Prostate gland (tissue), 2 donors: ENCODE results near the gene SLC22A16. TPM values are rescaled to one million over a fixed set of nuclear protein-coding genes. Genes with fewer than 3 reads are reported as not detected.

ENCODE experiments used
- DNase-seq: peaks from one replicate; pipeline ENCODE4 v3.0.0-alpha.2; 2019; ENCODE audit warnings: low spot score
- H3K27ac ChIP-seq, 2 donors: fragments of 200-600 bp; sonication (generic); 2 replicates each; pipeline ENCODE4 v1.5.1; 2017 to 2019
- H3K27me3 ChIP-seq: fragments of 200-600 bp; sonication (generic); replicated peaks from 2 replicates; pipeline ENCODE4 v1.5.1; 2019; ENCODE audit not compliant: insufficient read depth
- H3K36me3 ChIP-seq, 2 donors: fragments of 200-600 bp; sonication (generic); 1 replicate in 1 of 2; 2 replicates in 1 of 2; pipeline versions ENCODE4 v1.5.1 to v1.8.1; 2017 to 2019
- H3K4me1 ChIP-seq: fragments of 200-600 bp; sonication (generic); replicated peaks from 2 replicates; pipeline ENCODE4 v1.5.1; 2019
- H3K4me3 ChIP-seq, 2 donors: fragments of 200-600 bp; sonication (generic); 2 replicates each; pipeline ENCODE4 v1.5.1; 2017 to 2019
- H3K9me3 ChIP-seq: fragments of 200-600 bp; sonication (generic); 2 replicates; pipeline ENCODE4 v1.5.1; 2017
- POLR2A ChIP-seq: fragments of 450-650 bp; IDR thresholded peaks from one replicate; pipeline ENCODE4 v1.6.1; 2016; ENCODE audit warnings: antibody characterized with exemption, mild to moderate bottlenecking
- POLR2AphosphoS5 ChIP-seq: sonication (generic); formaldehyde crosslinking; IDR thresholded peaks from one replicate; pipeline ENCODE4 v1.6.1; 2017; ENCODE audit warnings: antibody characterized with exemption
- WGBS: methylation state at CpG from one replicate; pipeline ENCODE4 v1.1.5; 2018; 5-methylcytosine and 5-hydroxymethylcytosine counted together
- intact Hi-C: fragments of 100-400 bp; cut with DNase I; formaldehyde crosslinking; loops from one replicate; pipeline ENCODE4 v1.14.2; 2022
- total RNA-seq, 2 donors: library from RNA; depleted of rRNA; stranded (reverse); fragments of >200 nt; gene quantifications; one replicate each; pipeline ENCODE4 v1.1.0, GENCODE V29; 2016
- TF ChIP-seq, protein P1 (sequence below), 4 experiments: fragments of 200-600 bp in 2 of 4; fragments of 450-650 bp in 2 of 4; sonication (generic) in 2 of 4; IDR thresholded peaks; 1 replicate in 3 of 4; 2 replicates in 1 of 4; pipeline ENCODE4 v1.5.1; 2016 to 2019; ENCODE audit warnings: antibody characterized with exemption in 4 of 4, mild to moderate bottlenecking in 2 of 4, moderate library complexity in 2 of 4

Gene SLC22A16
- total RNA-seq, 2 donors from 2014 or later = 2.7 TPM; not detected in 1

DNA sequence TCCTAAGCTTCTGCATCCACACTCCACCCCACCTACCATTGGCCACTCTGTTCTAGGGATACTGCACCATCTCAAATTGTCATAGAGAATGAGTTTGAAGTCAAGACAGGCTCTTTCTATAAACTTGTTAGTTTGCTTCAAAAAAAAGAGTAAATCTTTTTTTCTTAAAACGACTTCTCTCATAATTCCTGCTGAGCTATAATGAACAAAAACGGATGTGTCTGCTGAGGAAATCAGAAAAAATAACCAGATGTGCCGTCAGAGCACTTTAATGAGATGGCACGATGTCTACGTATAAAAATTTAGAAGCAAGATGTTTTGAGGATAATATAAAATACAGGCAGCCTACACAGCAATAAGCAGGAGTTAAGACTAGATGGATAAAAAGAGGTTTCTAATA, 37.1 kb downstream of the SLC22A16 start:
- H3K27ac ChIP-seq = no peak overlapping the region
- no peaks in the 10 kb centered on the region for H3K4me1 ChIP-seq
- H3K36me3 ChIP-seq = no peaks in the 10 kb centered on the region
- TF ChIP-seq POLR2AphosphoS5 (no peak), POLR2A (no peak)
- TF ChIP-seq, protein P1, sequence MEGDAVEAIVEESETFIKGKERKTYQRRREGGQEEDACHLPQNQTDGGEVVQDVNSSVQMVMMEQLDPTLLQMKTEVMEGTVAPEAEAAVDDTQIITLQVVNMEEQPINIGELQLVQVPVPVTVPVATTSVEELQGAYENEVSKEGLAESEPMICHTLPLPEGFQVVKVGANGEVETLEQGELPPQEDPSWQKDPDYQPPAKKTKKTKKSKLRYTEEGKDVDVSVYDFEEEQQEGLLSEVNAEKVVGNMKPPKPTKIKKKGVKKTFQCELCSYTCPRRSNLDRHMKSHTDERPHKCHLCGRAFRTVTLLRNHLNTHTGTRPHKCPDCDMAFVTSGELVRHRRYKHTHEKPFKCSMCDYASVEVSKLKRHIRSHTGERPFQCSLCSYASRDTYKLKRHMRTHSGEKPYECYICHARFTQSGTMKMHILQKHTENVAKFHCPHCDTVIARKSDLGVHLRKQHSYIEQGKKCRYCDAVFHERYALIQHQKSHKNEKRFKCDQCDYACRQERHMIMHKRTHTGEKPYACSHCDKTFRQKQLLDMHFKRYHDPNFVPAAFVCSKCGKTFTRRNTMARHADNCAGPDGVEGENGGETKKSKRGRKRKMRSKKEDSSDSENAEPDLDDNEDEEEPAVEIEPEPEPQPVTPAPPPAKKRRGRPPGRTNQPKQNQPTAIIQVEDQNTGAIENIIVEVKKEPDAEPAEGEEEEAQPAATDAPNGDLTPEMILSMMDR (IDR thresholded peaks at IDR 0.05) = no peak
- H3K9me3 ChIP-seq = no peaks in the 10 kb centered on the region
- no peak for DNase-seq
- no peak overlapping the region for H3K4me3 ChIP-seq
- 37% methylated on average over 5 of the region's 5 CpGs for whole genome bisulfite sequencing
- no peaks in the 10 kb centered on the region for H3K27me3 ChIP-seq
- intact Hi-C loops = no loop called here

DNA sequence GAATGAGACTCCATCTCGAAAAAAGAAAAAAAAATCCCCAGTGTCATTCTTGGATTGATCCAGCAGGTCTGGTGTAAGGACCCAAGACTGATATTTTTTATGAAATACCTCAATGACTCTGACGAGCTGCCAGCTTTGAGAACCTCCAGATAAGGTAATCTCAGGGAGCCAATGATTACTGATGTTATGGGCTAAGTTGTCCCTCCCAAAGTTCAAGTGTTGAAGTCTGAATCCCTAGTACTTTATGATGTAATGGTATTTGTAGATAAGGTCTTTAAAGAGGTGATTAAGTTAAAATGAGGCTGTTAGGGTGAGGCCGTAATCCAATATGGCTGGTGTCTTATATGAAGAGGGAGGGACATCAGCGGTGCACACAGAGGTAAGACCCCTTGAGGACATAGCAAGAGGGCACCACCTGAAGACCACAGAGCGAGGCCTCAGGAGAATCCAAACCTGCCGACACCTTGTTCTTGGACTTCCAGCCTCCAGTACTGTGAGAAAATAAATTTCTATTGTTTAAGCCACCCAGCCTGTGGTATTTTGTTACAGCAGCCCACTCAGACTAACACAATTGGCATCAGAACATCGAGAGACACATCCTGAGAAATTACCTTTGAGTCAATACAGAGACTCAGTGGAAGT, 41.3 kb downstream of the SLC22A16 start:
- DNase-seq = no peak
- 94% methylated on average over 7 of the region's 7 CpGs for WGBS
- Histone ChIP-seq H3K4me1 (no peaks in the 10 kb centered on the region), H3K36me3 (no peaks in the 10 kb centered on the region), H3K27ac (no peak overlapping the region), H3K4me3 (no peak overlapping the region), H3K9me3 (no peaks in the 10 kb centered on the region), H3K27me3 (peaks cover 3% of the 10 kb centered on the region)
- intact Hi-C loops = no loop called here
- TF ChIP-seq POLR2A (no peak), POLR2AphosphoS5 (no peak)
- TF ChIP-seq, protein P1 (IDR thresholded peaks at IDR 0.05) = no peak

DNA sequence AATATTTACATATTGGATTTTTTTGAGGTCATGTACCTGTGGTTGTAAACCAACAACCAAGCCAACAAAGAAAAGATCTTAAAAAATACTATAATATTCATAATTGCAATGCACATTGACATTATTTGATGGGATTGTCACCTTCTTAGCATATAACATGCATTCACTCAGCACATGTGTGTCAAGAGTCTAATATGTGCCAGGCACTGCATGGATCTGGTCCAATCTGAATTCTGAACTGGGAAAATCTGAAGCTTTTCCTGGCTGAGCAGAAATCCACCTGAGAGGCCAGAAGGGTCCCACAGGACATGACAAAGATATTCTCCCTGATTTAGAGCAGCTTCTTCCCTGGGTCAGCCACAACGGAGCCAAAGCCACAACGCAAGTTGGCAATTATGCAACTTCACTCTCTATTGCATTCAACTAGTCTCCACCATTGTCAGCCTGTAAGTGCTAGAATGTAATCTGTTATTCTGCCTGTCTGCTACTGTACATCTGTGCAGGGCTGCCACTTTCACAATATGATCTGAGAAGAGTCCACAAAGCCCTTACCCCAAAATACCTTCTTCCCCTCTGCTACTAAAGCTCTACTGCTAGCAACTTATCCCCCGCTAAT, 44.0 kb downstream of the SLC22A16 start:
- Histone ChIP-seq H3K4me1 (no peaks in the 10 kb centered on the region), H3K27me3 (peaks cover 3% of the 10 kb centered on the region), H3K4me3 (no peak overlapping the region), H3K9me3 (no peaks in the 10 kb centered on the region), H3K27ac (no peak overlapping the region), H3K36me3 (no peaks in the 10 kb centered on the region)
- intact Hi-C loops = no loop called here
- 73% methylated on average over 3 of the region's 3 CpGs for WGBS
- no peak for DNase-seq
- TF ChIP-seq POLR2A = no peak
- no peak for TF ChIP-seq POLR2AphosphoS5
- TF ChIP-seq, protein P1 (IDR thresholded peaks at IDR 0.05) = no peak

DNA sequence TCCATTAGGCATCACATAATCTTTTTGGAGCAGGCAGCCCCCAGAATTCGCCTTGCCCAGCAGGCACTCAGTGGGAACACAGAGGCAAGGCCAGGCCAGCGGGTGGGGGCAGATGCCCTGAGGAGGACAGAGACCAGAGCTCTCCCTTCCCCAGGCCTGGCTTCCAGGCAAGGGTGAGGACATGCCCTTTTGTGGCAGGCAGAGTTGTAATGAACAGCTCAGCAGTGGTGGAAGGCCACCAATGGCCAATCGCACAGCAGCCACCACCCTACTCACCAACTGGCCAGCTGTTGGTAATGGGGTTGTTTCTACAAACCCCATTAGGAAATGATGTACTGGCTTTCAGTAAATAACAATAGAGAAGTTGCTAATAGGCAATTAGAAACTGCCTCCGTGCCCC, 45.7 kb downstream of the SLC22A16 start:
- Histone ChIP-seq H3K27me3 (peaks cover 3% of the 10 kb centered on the region), H3K36me3 (no peaks in the 10 kb centered on the region), H3K4me1 (no peaks in the 10 kb centered on the region), H3K27ac (no peak overlapping the region), H3K4me3 (no peak overlapping the region), H3K9me3 (no peaks in the 10 kb centered on the region)
- TF ChIP-seq POLR2A = no peak
- TF ChIP-seq POLR2AphosphoS5 = no peak
- TF ChIP-seq, protein P1 (IDR thresholded peaks at IDR 0.05) = no peak
- intact Hi-C loops = no loop called here
- DNase-seq = no peak
- WGBS = 81% methylated on average over 4 of the region's 4 CpGs

DNA sequence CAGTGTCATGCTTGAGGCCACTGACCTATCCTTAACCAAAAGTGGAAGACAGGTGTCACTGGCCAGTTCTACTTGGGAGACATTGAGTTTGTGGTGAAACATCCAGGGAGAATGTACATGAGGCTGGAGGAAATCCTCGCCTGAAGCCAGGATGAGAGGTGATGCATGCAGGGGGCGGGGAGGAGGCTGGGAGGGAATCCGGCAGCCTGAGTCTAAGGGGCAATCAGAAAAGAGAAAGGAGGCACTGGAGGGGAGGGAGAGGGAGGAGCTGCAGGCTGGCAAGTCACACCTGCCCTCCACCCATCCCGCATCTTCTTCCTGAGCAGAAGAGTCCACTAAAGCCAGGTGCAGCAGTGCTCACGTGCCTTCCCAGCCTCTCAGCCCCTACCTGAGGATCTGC, 46.2 kb downstream of the SLC22A16 start:
- no peak overlapping the region for H3K4me3 ChIP-seq
- 55% methylated on average over 5 of the region's 5 CpGs for whole genome bisulfite sequencing
- no peaks in the 10 kb centered on the region for H3K4me1 ChIP-seq
- H3K27ac ChIP-seq = no peak overlapping the region
- H3K27me3 ChIP-seq = peaks cover 3% of the 10 kb centered on the region
- H3K9me3 ChIP-seq = no peaks in the 10 kb centered on the region
- H3K36me3 ChIP-seq = no peaks in the 10 kb centered on the region
- intact Hi-C loops = no loop called here
- DNase-seq = no peak
- TF ChIP-seq POLR2A (no peak), POLR2AphosphoS5 (no peak)
- TF ChIP-seq, protein P1 (IDR thresholded peaks at IDR 0.05) = no peak
